ENCODE results near the gene GBGT1.
A peak's percentile ranks its signal among the peaks of the same experiment; 100 is the strongest.
"Not testable (repeated sequence)": the region's sequence is repeated elsewhere in the genome, so short reads cannot be mapped to it uniquely, and the experiment has no call there.

The GBGT1 gene

GRCh38 chr9:133163504-133164172 is at the start of gene GBGT1:
Gene GBGT1, minus strand, starts transcription at chr9:133163914. Its CDS starts 1,502 bp downstream, at chr9:133162412.
- DNase-seq, result peak; percentile 42 to 56

GRCh38 chr9:133210609-133211008 is 46.9 kb upstream of the GBGT1 start:
- no peak for DNase-seq

GRCh38 chr9:133210202-133210532 is 46.5 kb upstream of the GBGT1 start:
- DNase-seq, result no peak

GRCh38 chr9:133209327-133210201 is 45.9 kb upstream of the GBGT1 start:
- DNase-seq, result not testable (repeated sequence)

GRCh38 chr9:133208880-133209300 is 45.2 kb upstream of the GBGT1 start, which contains the start of gene OBP2B:
Gene OBP2B, minus strand, starts transcription at chr9:133209250. Its CDS starts 51 bp downstream, at chr9:133209199.
- DNase-seq, result not testable (repeated sequence)

- not testable (repeated sequence) for DNase-seq
Measured at GRCh38 chr9:133208171-133208879, 44.6 kb upstream of the GBGT1 start.

- no peak for DNase-seq
Measured at GRCh38 chr9:133207540-133208170, 43.9 kb upstream of the GBGT1 start.

- DNase-seq, result no peak
Measured at GRCh38 chr9:133207021-133207531, 43.4 kb upstream of the GBGT1 start.

- no peak for DNase-seq
Measured at GRCh38 chr9:133205996-133206931, 42.5 kb upstream of the GBGT1 start.

GRCh38 chr9:133205481-133205887 is 41.8 kb upstream of the GBGT1 start:
- not testable (repeated sequence) for DNase-seq

GRCh38 chr9:133204993-133205336 is 41.3 kb upstream of the GBGT1 start:
- no peak for DNase-seq

GRCh38 chr9:133204335-133204992 is 40.8 kb upstream of the GBGT1 start:
- DNase-seq, result no peak

- DNase-seq, result no peak
Measured at GRCh38 chr9:133203506-133204075, 39.9 kb upstream of the GBGT1 start.

- DNase-seq, result no peak
Measured at GRCh38 chr9:133202688-133203453, 39.2 kb upstream of the GBGT1 start.

GRCh38 chr9:133202145-133202513 is 38.4 kb upstream of the GBGT1 start:
- DNase-seq, result no peak

- DNase-seq, result no peak
Measured at GRCh38 chr9:133201424-133202144, 37.9 kb upstream of the GBGT1 start.

GRCh38 chr9:133200631-133201030 is 36.9 kb upstream of the GBGT1 start:
- no peak for DNase-seq

- peak; percentile 53 to 54 for DNase-seq
Measured at GRCh38 chr9:133199648-133200321, 36.1 kb upstream of the GBGT1 start.

GRCh38 chr9:133195029-133195428 is 31.3 kb upstream of the GBGT1 start:
- DNase-seq, result no peak
